Measurements from ENCODE around the gene ORC4. TPM values are rescaled to one million over a fixed set of nuclear protein-coding genes. Genes with fewer than 3 reads are reported as not detected.

Gene ORC4
- total and polyA plus RNA-seq, 2 experiments from 2014 or later, result 37.6 to 66.0 TPM

- no peak overlapping the region for H3K4me3 ChIP-seq
- WGBS (ENCODE audit: low lambda C conversion rate, missing lambda C conversion rate), result 79% methylated on average over 1 of the region's 1 CpG
- H3K79me2 ChIP-seq, result no peaks in the 10 kb centered on the region
- no peaks in the 10 kb centered on the region for H3K9me2 ChIP-seq (replicated peaks; ENCODE audit: insufficient read depth)
- TF ChIP-seq EZH2phosphoT487 (IDR thresholded peaks at IDR 0.05; ENCODE audit: low read depth, severe bottlenecking, unreplicated experiment), result no peak
- no peak for TF ChIP-seq CTCF (IDR thresholded peaks at IDR 0.05; ENCODE audit: poor library complexity)
- no peak for TF ChIP-seq EZH2 (IDR thresholded peaks at IDR 0.05; ENCODE audit: borderline replicate concordance)
- no peaks in the 10 kb centered on the region for H3K27me3 ChIP-seq
- H2AFZ ChIP-seq, result no peak overlapping the region
- no peaks in the 10 kb centered on the region for H3K9me3 ChIP-seq (ENCODE audit: low read depth)
- DNase-seq (ENCODE audit: low spot score), result no peak
- peaks cover 5% of the 10 kb centered on the region for H3K36me3 ChIP-seq (replicated peaks; ENCODE audit: insufficient read depth, low read depth)
- H3K4me2 ChIP-seq, result no peak overlapping the region
- no peaks in the 10 kb centered on the region for H3K4me1 ChIP-seq (ENCODE audit: insufficient read depth)
- H4K20me1 ChIP-seq (ENCODE audit: insufficient read depth, poor library complexity, severe bottlenecking), result no peaks in the 10 kb centered on the region
- H3K27ac ChIP-seq, result no peak overlapping the region
Measured at GRCh38 chr2:147934881-147935620, 85.5 kb downstream of the ORC4 start.

- H3K4me2 ChIP-seq, result no peak overlapping the region
- H3K79me2 ChIP-seq, result no peaks in the 10 kb centered on the region
- no peaks in the 10 kb centered on the region for H3K27me3 ChIP-seq
- no peaks in the 10 kb centered on the region for H3K9me3 ChIP-seq (ENCODE audit: low read depth)
- no peak overlapping the region for H3K27ac ChIP-seq
- H3K36me3 ChIP-seq (replicated peaks; ENCODE audit: insufficient read depth, low read depth), result peaks cover 5% of the 10 kb centered on the region
- no peak overlapping the region for H3K4me3 ChIP-seq
- no peaks in the 10 kb centered on the region for H3K9me2 ChIP-seq (replicated peaks; ENCODE audit: insufficient read depth)
- H3K4me1 ChIP-seq (ENCODE audit: insufficient read depth), result no peaks in the 10 kb centered on the region
- TF ChIP-seq EZH2phosphoT487 (IDR thresholded peaks at IDR 0.05; ENCODE audit: low read depth, severe bottlenecking, unreplicated experiment), result no peak
- TF ChIP-seq CTCF (IDR thresholded peaks at IDR 0.05; ENCODE audit: poor library complexity), result no peak
- no peak for TF ChIP-seq EZH2 (IDR thresholded peaks at IDR 0.05; ENCODE audit: borderline replicate concordance)
- DNase-seq (ENCODE audit: low spot score), result no peak
- H2AFZ ChIP-seq, result no peak overlapping the region
- H4K20me1 ChIP-seq (ENCODE audit: insufficient read depth, poor library complexity, severe bottlenecking), result no peaks in the 10 kb centered on the region
Measured at GRCh38 chr2:147933931-147934330, 86.6 kb downstream of the ORC4 start.

GRCh38 chr2:147927053-147927588 lies 93.4 kb downstream of the ORC4 start:
- no peaks in the 10 kb centered on the region for H3K36me3 ChIP-seq (replicated peaks; ENCODE audit: insufficient read depth, low read depth)
- peak overlapping the region; percentile 75 for H3K27ac ChIP-seq
- no peaks in the 10 kb centered on the region for H4K20me1 ChIP-seq (ENCODE audit: insufficient read depth, poor library complexity, severe bottlenecking)
- H3K79me2 ChIP-seq, result no peaks in the 10 kb centered on the region
- H2AFZ ChIP-seq, result no peak overlapping the region
- no peaks in the 10 kb centered on the region for H3K9me2 ChIP-seq (replicated peaks; ENCODE audit: insufficient read depth)
- DNase-seq (ENCODE audit: low spot score), result peak; percentile 51
- peaks cover 24% of the 10 kb centered on the region for H3K4me1 ChIP-seq (ENCODE audit: insufficient read depth)
- no peak overlapping the region for H3K4me3 ChIP-seq
- peak overlapping the region; percentile 35 for H3K4me2 ChIP-seq
- H3K9me3 ChIP-seq (ENCODE audit: low read depth), result no peaks in the 10 kb centered on the region
- H3K27me3 ChIP-seq, result no peaks in the 10 kb centered on the region
- 71% methylated on average over 4 of the region's 4 CpGs for WGBS (ENCODE audit: low lambda C conversion rate, missing lambda C conversion rate)
- TF ChIP-seq EZH2 (IDR thresholded peaks at IDR 0.05; ENCODE audit: borderline replicate concordance) (no peak), EZH2phosphoT487 (IDR thresholded peaks at IDR 0.05; ENCODE audit: low read depth, severe bottlenecking, unreplicated experiment) (no peak), CTCF (IDR thresholded peaks at IDR 0.05; ENCODE audit: poor library complexity) (no peak)
